Endodermal cell (in vitro differentiated cells): Measurements from ENCODE around the gene RNF114. TPM values are rescaled to one million over a fixed set of nuclear protein-coding genes. Genes with fewer than 3 reads are reported as not detected.

Source experiments
- DNase-seq: peaks from one replicate; pipeline ENCODE4 v3.0.0-alpha.2; 2017
- H3K27ac ChIP-seq: 2 replicates; pipeline ENCODE4 v1.5.1; 2013; ENCODE audit warnings: mild to moderate bottlenecking, low read depth, low read length, moderate library complexity
- H3K27me3 ChIP-seq: 2 replicates; pipeline ENCODE4 v1.6.1; 2013; ENCODE audit warnings: mild to moderate bottlenecking, low read length, moderate library complexity; ENCODE audit not compliant: insufficient read depth, control insufficient read depth, poor library complexity, severe bottlenecking
- H3K36me3 ChIP-seq: 2 replicates; pipeline ENCODE4 v1.7.0; 2013; ENCODE audit warnings: mild to moderate bottlenecking, low read length, moderate library complexity; ENCODE audit not compliant: control insufficient read depth, insufficient read depth
- H3K4me1 ChIP-seq: one replicate; pipeline ENCODE4 v1.7.0; 2013; ENCODE audit warnings: low read length; ENCODE audit not compliant: control insufficient read depth, insufficient read depth
- H3K4me3 ChIP-seq: 2 replicates; pipeline ENCODE4 v1.5.1; 2013; ENCODE audit warnings: mild to moderate bottlenecking, low read length, moderate library complexity
- H3K9ac ChIP-seq: 2 replicates; pipeline ENCODE4 v1.6.1; 2013; ENCODE audit warnings: mild to moderate bottlenecking, low read length, moderate library complexity; ENCODE audit not compliant: poor library complexity, severe bottlenecking; ENCODE audit errors: extremely low read depth
- H3K9me3 ChIP-seq: 2 replicates; pipeline ENCODE4 v1.6.1; 2013; ENCODE audit warnings: mild to moderate bottlenecking, low read length, moderate library complexity; ENCODE audit not compliant: control insufficient read depth
- H3K27ac Mint-ChIP-seq: 2 replicates; pipeline ENCODE4 v1.8.0; 2020; ENCODE audit warnings: mixed read lengths
- H3K27me3 Mint-ChIP-seq: 2 replicates; pipeline ENCODE4 v1.8.0; 2021; ENCODE audit warnings: mild to moderate bottlenecking, mixed read lengths; ENCODE audit not compliant: insufficient read depth
- H3K36me3 Mint-ChIP-seq: 2 replicates; pipeline ENCODE4 v1.8.0; 2020; ENCODE audit warnings: low read depth, mixed read lengths
- H3K4me1 Mint-ChIP-seq: 2 replicates; pipeline ENCODE4 v1.8.0; 2020; ENCODE audit warnings: mixed read lengths
- H3K4me3 Mint-ChIP-seq: 2 replicates; pipeline ENCODE4 v1.8.0; 2020; ENCODE audit warnings: mild to moderate bottlenecking, moderate library complexity, mixed read lengths
- H3K9me3 Mint-ChIP-seq: 2 replicates; pipeline ENCODE4 v1.8.0; 2020; ENCODE audit warnings: mild to moderate bottlenecking, mixed read lengths
- CTCF ChIP-seq: fragments of 200-600 bp; sonication (generic); conservative IDR thresholded peaks from 2 replicates; pipeline ENCODE4 v1.5.0; 2021; ENCODE audit warnings: antibody characterized with exemption, mild to moderate bottlenecking
- whole genome bisulfite sequencing, 2 experiments: methylation state at CpG; one replicate each; pipeline versions ENCODE4 v1.1.5 to v1.1.7; 2013; ENCODE audit warnings: missing lambda C conversion rate in 2 of 2, mixed read lengths in 1 of 2; ENCODE audit not compliant: insufficient coverage in 1 of 2, insufficient read length in 1 of 2; 5-methylcytosine and 5-hydroxymethylcytosine counted together
- total RNA-seq, 2 donors: library from RNA; stranded (reverse); fragmentation: NEBNext Ultra II Directional in 1 of 2; extraction: Animal tissue kit (Norgen Biotek cat#: 25700) in 1 of 2; gene quantifications; 2 replicates in 1 of 2; 3 replicates in 1 of 2; pipeline ENCODE4 v1.2.1, GENCODE V29; 2021

RNF114 gene
- total RNA-seq, 2 donors from 2014 or later = 48.8 to 52.5 TPM

GRCh38 chr20:49983848-49984408 is 47.7 kb downstream of the RNF114 start:
- H3K27ac ChIP-seq = no peak overlapping the region
- peaks cover 33% of the 10 kb centered on the region for H3K4me1 ChIP-seq
- peak overlapping the region; percentile 96 for H3K27ac Mint-ChIP-seq
- H3K27me3 Mint-ChIP-seq = peaks cover 29% of the 10 kb centered on the region
- peaks cover 29% of the 10 kb centered on the region for H3K36me3 Mint-ChIP-seq
- DNase-seq = no peak
- no peaks in the 10 kb centered on the region for H3K9me3 Mint-ChIP-seq
- peaks cover 45% of the 10 kb centered on the region for H3K36me3 ChIP-seq
- H3K4me3 ChIP-seq = peak overlapping the region; percentile 90
- peaks cover 57% of the 10 kb centered on the region for H3K4me1 Mint-ChIP-seq
- H3K9me3 ChIP-seq = no peaks in the 10 kb centered on the region
- H3K27me3 ChIP-seq = peaks cover 14% of the 10 kb centered on the region
- no peak for TF ChIP-seq CTCF
- WGBS, 2 experiments = 81 to 90% methylated on average over 13 to 18 of the region's 18 CpGs
- peak overlapping the region; percentile 81 for H3K9ac ChIP-seq
- H3K4me3 Mint-ChIP-seq = peak overlapping the region; percentile 93

- peaks cover 63% of the 10 kb centered on the region for H3K4me1 Mint-ChIP-seq
- H3K36me3 Mint-ChIP-seq = peaks cover 31% of the 10 kb centered on the region
- peak overlapping the region; percentile 93 for H3K4me3 Mint-ChIP-seq
- no peaks in the 10 kb centered on the region for H3K9me3 ChIP-seq
- H3K27me3 ChIP-seq = peaks cover 14% of the 10 kb centered on the region
- no peak overlapping the region for H3K27ac ChIP-seq
- H3K4me1 ChIP-seq = peaks cover 33% of the 10 kb centered on the region
- H3K27ac Mint-ChIP-seq = peak overlapping the region; percentile 96
- H3K9me3 Mint-ChIP-seq = no peaks in the 10 kb centered on the region
- DNase-seq = no peak
- peak overlapping the region; percentile 90 for H3K4me3 ChIP-seq
- peaks cover 48% of the 10 kb centered on the region for H3K36me3 ChIP-seq
- peak overlapping the region; percentile 3 for H3K9ac ChIP-seq
- 76 to 88% methylated on average over 6 to 13 of the region's 13 CpGs for WGBS, 2 experiments
- TF ChIP-seq CTCF = no peak
- peaks cover 26% of the 10 kb centered on the region for H3K27me3 Mint-ChIP-seq
These were observed 48.4 kb downstream of the RNF114 start for GRCh38 chr20:49984426-49985153.

GRCh38 chr20:49985157-49985556 is 49.0 kb downstream of the RNF114 start:
- Histone ChIP-seq H3K4me1 (peaks cover 33% of the 10 kb centered on the region), H3K27ac (no peak overlapping the region), H3K9ac (peak overlapping the region; percentile 3), H3K9me3 (no peaks in the 10 kb centered on the region), H3K4me3 (peak overlapping the region; percentile 90), H3K27me3 (peaks cover 14% of the 10 kb centered on the region), H3K36me3 (peaks cover 48% of the 10 kb centered on the region)
- Mint-ChIP-seq H3K9me3 (no peaks in the 10 kb centered on the region), H3K36me3 (peaks cover 31% of the 10 kb centered on the region), H3K4me1 (peaks cover 69% of the 10 kb centered on the region), H3K27me3 (peaks cover 21% of the 10 kb centered on the region), H3K4me3 (peak overlapping the region; percentile 93), H3K27ac (peak overlapping the region; percentile 66)
- no peak for DNase-seq
- 84 to 90% methylated on average over 6 of the region's 6 CpGs for WGBS, 2 experiments
- no peak for TF ChIP-seq CTCF
